HG03196 (cell line): Measurements from ENCODE around the gene DNAJC5G.
"Not testable (repeated sequence)": the region's sequence is repeated elsewhere in the genome, so short reads cannot be mapped to it uniquely, and the experiment has no call there.

Source experiments
- ATAC-seq: cut with Tn5 transposase; IDR thresholded peaks from one replicate; pipeline ENCODE4 v1.9.1; 2021; ENCODE audit not compliant: unreplicated experiment

Gene DNAJC5G

DNA sequence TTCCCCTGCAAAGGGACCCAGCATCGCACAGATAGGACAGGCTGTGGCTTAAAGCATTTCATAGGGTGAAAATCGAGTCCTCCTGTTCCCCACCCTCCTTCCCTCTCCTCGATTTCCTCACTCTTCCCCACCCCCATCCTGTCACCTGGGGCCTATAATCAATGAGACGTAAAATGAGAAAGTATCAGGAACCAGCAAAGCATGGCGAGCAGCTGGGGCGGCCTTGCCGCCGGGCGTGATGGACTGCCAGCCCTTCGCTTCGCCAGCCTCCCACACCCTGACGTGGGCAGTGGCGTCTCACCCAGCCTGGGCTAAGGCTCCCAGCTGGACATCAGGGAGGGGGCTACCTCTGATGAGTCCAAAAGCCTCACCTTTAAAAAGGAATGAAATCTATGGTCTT, 23.5 kb upstream of the DNAJC5G start:
- no peak for ATAC-seq

DNA sequence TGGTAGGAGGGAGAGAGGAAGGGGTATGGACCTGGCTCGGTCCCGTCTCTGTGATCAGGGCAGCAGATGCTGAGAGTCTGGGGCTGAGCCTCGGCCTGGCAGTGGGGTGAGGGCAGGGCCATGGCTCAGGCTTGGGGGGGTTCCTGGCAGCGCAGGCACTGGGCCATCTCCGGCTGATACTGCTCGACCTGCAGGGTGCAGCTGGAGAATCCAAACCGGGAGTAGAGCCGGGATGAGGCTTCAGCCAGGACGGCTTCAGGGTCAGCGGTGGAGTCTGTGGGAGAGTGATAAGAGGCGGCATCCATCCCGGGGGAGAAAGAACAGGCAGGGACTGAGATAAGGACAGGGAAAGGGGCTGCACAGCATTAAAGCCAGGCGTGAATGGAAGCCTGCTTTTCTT, 20.0 kb upstream of the DNAJC5G start:
- no peak for ATAC-seq

DNA sequence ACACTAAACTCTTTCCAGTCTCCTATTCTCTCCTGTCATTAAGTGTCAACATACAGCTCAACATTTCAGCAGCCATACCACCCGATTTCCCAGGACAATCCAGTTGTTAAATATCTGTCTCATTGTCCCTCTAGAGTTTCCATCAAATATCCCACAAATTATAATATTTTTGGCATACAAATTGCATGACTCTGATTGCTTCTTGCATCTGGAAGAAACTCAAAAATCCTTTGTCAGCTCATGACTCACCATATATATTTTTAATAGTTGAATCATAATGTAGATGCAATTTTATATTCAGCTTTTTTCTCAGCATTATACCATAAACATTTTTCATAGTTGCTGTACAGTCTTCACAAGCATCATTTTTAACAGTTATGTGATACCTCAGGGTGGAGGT, 19.6 kb upstream of the DNAJC5G start:
- ATAC-seq = no peak

DNA sequence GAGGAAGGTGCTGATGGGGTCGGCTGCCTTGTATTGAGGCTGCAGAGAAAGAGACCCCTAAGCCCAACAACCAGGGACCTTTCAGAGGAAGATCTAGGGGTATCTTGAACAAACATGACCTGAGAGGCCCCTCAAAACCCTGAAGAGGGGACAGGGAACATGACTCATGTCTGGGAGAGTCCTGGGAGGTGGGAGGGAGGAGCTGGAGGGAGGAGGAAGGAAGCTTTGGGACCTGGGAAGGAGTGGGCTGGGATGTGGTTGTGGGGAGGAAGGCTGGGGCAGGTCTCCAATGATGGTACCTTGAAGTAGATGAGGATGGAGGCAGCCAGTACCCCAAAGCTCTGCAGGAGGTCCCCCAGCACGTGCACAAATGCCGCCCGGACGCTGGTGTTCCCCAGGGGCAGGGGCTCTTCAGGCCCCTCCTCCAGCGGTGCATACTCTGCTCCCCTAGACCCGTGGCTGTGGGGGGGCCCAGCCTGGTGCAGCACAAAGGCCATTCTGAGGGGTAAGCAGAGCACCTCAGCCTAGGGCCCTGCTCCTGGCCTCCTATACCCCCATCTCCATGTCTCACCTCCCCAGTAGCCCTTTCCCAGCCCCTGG, 18.3 kb upstream of the DNAJC5G start:
- ATAC-seq = no peak

DNA sequence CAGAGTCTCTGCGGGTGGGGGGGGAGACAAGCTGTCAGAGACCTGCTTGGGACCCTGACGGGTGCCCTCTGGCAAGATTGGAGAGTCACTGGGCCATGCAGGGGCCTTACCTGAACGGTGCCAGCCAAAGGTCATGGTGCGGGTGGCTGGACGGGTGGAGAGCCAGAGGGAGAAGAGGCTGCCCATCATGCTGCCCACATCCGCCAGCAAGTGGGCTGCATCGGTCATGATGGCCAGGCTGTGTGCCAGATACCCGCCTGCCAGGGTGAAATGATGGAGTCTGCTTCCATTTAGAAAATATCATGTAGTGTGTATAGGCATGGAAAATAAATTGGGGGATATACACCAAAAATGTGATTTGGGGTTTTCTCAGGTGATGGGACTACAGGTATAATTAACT, 17.2 kb upstream of the DNAJC5G start:
- ATAC-seq = no peak

DNA sequence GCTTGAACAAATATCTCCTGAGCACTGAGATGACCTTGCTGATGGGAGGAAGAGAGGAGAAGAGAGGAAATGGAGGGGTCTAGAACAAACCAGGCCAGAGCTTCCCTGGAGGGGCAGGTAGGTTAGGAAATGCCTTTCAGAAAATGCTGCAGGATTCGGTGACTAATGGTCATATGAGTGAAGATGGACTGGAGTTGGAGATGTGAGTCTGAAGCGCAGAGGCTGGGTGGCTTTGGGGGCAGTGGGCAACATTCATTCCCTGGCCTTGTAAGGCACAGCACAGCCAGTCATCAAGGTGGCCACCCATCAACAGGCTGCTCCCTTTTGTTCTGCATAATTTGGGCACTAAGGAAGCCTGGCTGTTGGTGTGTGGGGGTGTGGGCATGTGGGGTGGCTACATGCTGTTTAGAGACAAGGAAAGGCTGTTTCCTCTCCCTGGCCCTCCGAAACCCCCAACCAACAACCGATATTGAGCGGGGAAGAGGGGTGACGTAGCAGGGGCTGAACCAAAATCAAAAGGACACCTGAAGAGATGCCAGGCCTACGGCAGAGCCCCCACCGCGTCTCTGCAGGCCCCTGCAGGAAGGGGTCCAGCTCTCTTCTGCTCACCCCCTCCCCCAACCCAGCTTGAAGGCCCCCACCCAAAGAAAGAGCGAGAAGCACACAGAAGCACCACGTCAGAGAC, 13.8 kb upstream of the DNAJC5G start:
- no peak for ATAC-seq

DNA sequence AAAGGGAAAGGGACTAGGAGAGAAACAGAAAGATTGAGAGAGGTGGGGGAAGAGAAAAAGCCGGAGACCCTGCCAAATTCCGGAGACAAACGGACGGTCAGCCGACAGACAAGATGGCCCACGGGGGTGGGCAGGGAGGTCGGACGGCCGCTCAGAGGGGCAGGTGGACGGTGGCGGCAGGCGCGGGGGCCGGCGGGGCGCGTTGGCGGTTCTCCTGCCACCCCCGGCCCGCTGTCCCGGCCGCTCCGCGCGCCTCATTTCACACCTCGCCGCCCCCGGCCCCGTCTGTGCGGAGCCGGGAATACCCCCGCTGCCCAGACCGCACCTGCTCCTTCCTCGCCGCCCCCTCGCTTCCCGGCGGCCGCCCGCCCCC, 13.3 kb upstream of the DNAJC5G start:
- no peak for ATAC-seq

DNA sequence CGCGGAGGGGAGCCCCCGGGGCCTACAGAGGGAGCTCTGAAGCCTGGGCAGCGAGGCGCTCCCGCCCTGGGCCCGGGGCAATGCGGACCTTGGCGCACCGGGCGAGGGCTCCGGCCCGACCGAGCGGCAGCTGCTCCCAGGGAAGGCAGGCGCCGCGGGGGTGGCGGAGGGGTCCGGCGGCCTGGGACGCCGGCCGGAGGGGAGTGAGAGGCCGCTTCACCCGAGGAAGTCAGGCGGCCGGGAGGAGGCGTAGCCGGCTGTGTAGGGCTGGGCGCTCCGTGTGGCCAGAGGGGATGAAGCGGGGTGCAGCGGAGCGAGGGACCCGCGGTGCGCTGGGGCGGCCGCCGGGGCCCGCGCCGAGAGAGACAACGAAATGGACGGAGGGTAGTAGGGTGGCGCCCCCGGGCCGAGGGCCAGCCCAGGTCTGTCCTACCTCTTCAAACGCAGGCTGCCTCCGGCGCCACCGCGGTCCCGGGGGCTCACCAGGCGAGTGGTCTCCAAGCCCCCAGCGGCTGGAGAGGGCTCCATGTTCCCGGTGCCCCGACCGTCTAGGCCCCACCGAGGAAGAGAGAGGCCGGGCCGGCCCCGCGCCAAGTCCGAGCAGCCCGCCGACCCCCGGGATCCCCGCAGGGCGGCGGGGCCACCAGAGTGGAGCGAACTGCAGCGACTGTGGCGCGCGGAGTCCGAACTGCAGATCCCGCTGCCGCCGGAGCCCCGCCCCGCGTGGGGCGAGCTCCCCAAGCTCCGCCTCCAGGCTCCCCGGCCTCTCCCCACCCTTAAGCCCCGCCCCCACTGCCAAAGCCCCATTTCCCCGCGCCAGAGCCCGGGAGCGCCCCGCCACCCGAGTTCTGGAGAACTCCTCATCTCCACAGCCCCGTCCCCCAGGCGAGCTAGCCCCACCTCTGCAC, 12.6 kb upstream of the DNAJC5G start, which contains the start of gene SLC30A3:
Gene SLC30A3 (minus strand): TSS at position 669 of the 908 bp plus-strand sequence. CDS start 141 bp downstream, at position 528.
- ATAC-seq = no peak

DNA sequence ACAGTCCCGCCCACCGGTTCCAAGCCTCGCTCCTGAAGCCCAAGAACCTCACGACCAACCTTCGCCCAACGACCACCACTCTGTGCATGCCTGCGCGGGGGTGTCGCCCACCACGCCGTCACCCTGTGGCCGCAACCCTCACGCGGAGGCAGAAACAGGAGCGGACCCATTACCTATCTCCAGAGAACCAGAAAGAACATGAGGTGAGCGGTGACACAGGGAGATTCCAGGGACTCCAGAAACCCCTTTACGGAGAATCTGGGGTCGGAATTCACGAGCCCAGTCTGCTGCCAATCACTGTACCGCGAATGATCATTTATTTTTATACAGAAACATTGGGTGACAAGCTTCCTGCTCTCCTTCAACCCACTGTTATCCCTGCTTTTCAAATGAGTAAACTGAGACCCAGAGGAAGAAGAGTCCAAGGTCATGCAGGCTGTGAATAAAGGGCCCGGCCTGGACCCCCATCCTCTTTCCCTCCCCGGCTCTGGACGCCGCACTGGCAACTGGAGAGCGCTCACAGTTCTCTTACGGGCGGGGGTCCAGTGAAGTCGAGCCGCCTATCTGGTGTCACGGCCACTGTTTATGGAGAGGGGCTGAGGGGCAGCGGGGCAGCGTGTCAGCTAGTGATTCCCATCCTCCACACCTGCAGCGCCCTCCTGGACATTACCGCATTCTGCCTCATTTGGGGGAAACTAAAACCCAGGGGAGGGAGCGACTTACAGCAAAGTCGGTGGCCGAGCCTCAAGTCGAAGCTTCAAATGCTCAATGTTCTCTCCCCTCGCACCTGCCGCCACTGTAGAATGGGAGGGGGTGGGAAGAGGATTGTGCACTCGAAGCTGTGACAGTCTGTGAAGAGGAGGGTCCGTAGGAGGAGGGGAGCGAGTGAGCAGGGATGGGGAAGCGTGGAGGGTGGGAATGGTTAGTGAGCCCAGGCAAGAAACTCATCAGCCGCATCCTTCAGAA, 11.7 kb upstream of the DNAJC5G start:
- no peak for ATAC-seq

DNA sequence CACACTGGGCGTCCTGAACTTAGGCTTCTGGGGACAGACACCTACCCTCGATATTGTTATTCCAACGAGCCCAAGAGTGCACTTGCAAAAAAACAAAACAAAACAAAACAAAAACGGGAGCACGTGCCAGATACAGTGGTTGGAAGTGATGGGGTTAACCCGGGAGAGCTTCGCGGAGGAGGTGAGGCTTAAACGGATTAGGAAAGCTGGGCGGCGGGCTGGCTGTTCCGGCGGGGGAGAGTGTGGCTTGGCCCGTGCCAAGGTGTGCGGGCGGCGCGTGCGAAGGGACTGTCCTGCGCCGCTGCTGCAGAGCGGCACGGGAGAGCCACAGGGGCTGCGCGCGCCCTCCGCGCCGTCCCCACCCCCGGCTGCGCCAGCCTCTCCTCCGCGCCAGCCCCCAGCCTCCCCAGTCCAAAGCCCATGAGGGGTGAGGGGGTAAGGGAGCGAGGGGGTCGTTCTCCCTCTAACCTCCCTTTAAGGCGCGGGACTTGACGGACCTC, 10.9 kb upstream of the DNAJC5G start:
- no peak for ATAC-seq

DNA sequence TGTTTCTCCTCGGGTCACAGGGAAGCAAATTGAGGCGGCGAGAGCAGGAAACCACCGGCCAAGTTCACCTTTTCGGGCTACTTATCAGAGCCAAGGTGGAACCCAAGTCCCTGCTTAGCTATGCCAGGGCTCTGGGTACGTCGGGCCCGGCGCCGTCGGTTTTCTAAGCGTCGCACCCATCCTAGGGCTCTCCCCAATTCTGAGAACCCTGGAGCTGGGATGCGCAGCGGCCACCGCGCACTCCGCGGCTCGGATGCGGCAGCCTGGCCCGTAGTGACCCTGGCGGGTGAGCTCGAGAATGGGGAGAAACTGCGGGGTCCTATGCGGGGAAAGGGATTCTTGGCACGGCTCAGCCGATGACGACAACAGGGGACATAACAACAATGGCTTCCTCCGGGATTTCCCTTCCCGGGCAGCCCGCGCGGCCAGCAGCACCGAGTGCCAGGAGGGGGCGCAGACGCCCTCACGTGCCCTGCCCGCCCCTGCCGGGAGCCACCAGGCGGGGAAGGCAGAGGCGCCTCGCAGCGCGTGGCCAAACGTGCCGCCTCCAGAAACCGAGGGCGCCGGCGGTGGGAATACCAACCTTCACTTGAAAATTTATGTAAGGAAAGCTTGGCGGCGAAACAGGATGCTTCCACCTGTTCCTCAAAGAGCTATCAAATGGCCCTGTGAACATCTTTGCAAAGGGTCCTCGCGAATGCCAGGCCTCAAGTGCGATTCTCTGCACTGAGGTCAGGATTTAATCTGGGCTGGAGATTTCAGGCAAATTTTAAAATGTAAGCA, 10.3 kb upstream of the DNAJC5G start:
- peak; percentile 60 for ATAC-seq

DNA sequence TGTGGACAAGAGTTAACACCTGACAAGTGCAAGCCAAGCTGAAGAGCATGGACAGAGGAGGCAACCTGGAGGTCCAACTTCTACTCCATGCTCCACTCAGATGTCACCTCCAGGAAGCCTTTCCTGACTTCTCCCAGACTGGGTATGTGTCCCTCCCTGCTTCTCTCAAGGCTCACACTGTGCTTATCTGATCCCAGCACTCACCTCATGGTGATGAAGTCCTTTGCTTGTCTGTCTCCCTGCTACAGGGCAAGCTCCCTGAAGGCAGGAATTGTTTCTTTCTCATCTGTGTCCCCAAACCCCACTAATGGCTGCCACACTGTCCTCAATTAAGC, 9.7 kb upstream of the DNAJC5G start:
- no peak for ATAC-seq

DNA sequence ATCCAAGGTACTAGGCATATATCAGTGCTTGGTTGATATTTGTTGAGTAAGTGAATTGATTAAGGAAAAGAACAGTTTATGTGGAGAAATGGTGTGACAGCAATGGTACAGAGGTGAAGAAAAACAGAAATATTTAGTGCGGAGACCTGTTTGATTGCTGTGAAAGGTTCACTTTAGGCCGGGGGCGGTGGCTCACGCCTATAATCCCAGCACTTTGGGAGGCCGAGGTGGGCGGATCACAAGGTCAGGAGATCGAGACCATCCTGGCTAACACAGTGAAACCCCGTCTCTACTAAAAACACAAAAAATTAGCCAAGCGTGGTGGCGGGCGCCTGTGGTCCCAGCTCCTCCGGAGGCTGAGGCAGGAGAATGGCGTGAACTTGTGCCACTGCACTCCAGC, 6.9 kb upstream of the DNAJC5G start:
- not testable (repeated sequence) for ATAC-seq

DNA sequence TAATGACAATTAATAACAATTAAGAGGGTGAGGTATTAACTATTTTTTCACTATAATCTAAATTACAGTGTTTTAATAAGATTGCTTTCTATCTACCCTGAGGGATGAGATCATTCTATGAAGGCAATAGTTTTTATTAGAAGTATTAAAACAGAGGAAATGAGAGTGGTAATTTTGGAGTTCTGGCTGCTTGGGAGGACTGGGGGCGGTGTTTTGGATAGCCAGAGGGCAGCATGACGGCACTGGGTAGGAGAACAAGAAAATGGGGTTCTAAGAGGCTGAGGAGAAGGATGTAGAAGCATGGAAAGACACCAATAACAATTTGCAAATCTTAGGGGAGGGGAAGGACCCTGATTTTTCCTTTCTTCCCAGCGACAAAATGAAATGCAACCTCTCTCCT, 5.1 kb upstream of the DNAJC5G start:
- no peak for ATAC-seq

DNA sequence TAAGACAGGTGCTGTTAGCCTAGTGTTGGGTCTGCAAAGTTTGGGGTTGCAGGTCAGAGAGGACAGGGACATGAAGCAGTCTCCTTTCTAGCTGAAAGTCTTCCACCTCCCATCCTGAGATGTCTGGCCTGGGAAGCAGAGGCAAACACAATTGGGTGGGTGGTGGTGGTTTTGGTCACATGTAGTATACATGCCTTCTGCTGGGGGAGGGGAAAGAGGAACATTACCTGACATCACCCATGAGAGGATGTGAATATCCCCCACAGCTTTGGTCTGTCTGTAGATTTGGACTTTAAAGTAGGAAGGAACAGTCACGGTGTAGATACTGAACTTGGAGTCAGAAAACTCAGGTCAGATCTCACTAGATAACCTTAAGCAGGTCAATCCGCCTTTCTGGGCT, 4.6 kb upstream of the DNAJC5G start:
- ATAC-seq = no peak

DNA sequence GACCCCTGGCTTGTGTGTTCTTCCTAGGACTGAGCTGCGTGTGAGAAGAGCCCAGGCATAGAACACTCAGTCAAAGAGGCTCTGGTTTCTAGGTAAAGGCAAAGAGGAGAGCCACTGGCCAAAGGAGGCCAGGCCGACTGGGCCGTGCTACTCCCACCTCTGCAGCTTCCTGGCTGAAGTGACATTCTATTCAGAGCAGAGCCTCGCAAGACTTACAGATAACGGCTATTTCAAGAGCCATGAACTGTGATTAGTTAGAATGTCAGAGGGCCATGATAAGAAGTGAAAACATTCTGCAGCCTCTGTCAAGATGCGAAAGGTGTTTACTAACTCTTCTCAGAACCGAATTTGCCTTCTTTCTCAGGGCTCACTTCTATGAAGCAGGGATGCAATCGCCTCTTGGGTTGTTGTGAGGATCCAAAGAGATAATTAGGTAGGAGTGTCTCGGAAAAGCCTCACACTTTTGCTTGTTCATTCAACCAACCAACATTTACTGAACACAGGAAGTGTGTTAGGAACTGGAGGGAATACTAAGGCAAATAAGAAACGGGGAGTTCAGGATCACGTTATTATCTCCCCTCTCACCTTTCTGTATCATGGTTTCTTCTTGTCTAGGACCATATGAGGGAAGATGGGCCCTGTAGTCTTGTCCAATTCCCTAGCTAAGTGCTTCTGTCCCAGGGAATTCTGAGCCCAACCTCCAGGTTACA, 3.4 kb upstream of the DNAJC5G start:
- ATAC-seq = no peak

DNA sequence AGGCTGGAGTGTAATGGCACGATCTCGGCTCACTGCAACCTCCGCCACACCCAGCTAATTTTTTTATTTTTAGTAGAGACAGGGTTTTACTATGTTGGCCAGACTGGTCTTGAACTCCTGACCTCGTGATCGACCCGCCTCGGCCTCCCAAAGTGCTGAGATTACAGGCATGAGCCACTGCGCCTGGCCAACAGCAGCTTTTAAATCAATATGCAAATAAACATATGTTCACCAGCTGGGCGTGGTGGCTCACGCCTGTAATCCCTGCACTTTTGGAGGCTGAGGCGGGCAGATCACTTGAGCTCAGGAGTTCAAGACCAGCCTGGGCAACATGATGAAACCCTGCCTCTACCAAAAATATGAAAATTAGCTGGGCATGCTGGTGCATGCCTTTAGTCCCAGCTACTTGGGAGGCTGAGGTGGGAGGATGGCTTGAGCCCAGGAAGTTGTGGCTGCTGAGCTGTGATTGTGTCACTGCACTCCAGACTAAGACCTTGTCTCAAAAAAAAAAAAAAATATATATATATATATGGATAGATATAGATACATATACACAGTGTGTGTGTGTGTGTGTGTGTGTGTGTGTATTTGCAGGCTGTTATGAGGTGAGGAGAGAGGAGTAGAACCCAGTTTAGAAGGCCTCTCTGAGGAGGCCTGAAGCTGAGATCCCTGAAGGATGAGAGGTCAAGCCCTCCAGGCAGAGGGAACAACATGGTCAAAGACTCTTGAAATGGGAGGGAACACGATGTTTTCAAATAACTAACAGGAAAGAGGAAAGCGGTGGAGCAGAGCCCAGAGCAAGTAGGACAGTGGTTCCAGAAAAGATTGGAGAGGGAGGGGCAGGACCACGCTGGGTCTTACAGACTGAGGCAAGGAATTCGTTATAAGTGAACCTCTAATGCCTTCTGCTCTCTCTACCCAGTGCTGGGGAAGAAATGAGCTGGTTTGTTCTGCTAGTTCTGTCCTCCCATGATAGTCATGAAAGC, 2.4 kb upstream of the DNAJC5G start:
- not testable (repeated sequence) for ATAC-seq

DNA sequence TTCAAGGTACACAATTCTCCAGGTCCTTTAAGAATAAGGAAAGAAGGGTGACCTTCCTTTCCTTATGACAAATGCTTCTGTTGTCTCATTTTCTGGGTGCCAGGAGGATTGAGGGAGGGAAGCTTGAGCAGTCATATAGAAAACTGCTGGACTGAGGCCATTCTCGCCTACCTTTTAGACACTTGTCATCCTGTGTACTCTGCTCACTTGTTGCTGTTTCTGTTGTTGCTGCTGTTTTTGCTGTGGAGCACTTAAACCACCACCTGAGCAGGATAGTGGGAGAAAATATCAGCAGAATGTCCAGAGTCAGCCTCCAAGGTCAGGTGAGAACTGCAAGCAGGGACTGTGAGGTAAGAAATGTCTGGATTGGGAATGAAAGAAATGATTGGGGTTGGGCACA, 2.8 kb downstream of the DNAJC5G start:
- no peak for ATAC-seq
